H1 (cell line): ENCODE results near the gene MICA. TPM values are rescaled to one million over a fixed set of nuclear protein-coding genes. Genes with fewer than 3 reads are reported as not detected.

ENCODE experiments used
- CTCF ChIP-seq, 3 experiments: IDR thresholded peaks; 1 replicate in 2 of 3; 2 replicates in 1 of 3; pipeline versions ENCODE4 v1.5.1 to v1.6.1; 2011; ENCODE audit warnings: low read length in 3 of 3, mild to moderate bottlenecking in 3 of 3, inconsistent platforms in 2 of 3, low read depth in 1 of 3, moderate library complexity in 1 of 3; ENCODE audit not compliant: insufficient read depth in 1 of 3; ENCODE audit errors: control extremely low read depth in 1 of 3
- E2F6 ChIP-seq: IDR thresholded peaks from 2 replicates; pipeline ENCODE4 v1.6.1; 2012; ENCODE audit warnings: inconsistent platforms
- GTF2F1 ChIP-seq: IDR thresholded peaks from 2 replicates; pipeline ENCODE4 v1.6.1; 2012; ENCODE audit warnings: low read depth, low read length, improper control_type of control experiment, borderline replicate concordance
- HDAC2 ChIP-seq, 2 experiments: fragments of 300-600 bp in 1 of 2; sonication (generic) in 1 of 2; IDR thresholded peaks; 2 replicates each; pipeline ENCODE4 v1.6.1; 2011 to 2012; ENCODE audit warnings: low read depth in 2 of 2, low read length in 2 of 2, mild to moderate bottlenecking in 2 of 2, moderate library complexity in 2 of 2, borderline replicate concordance in 1 of 2, inconsistent platforms in 1 of 2
- KDM1A ChIP-seq: fragments of 200-600, 300-600 bp; sonication (generic); IDR thresholded peaks from 2 replicates; pipeline ENCODE4 v1.7.1; 2016; ENCODE audit warnings: mild to moderate bottlenecking, low read length, borderline replicate concordance
- MAX ChIP-seq: IDR thresholded peaks from 2 replicates; pipeline ENCODE4 v1.6.1; 2012; ENCODE audit warnings: inconsistent platforms
- POLR2A ChIP-seq, 2 experiments: IDR thresholded peaks; 1 replicate in 1 of 2; 2 replicates in 1 of 2; pipeline ENCODE4 v1.6.1; 2011; ENCODE audit warnings: low read depth in 2 of 2, low read length in 2 of 2, mild to moderate bottlenecking in 2 of 2; ENCODE audit errors: control extremely low read depth in 1 of 2
- POLR2AphosphoS5 ChIP-seq: IDR thresholded peaks from 2 replicates; pipeline ENCODE4 v1.6.1; 2011; ENCODE audit warnings: low read depth, low read length
- RAD21 ChIP-seq, 2 experiments: IDR thresholded peaks in 1 of 2; conservative IDR thresholded peaks in 1 of 2; 2 replicates each; pipeline ENCODE4 v1.6.1; 2011; ENCODE audit warnings: low read depth in 2 of 2, low read length in 2 of 2, improper control_type of control experiment in 1 of 2, inconsistent platforms in 1 of 2, mild to moderate bottlenecking in 1 of 2, moderate library complexity in 1 of 2
- RBBP5 ChIP-seq: IDR thresholded peaks from 2 replicates; pipeline ENCODE4 v1.7.1; 2012; ENCODE audit warnings: low read depth, mild to moderate bottlenecking, inconsistent platforms, low read length, moderate library complexity, borderline replicate concordance
- RXRA ChIP-seq: IDR thresholded peaks from 2 replicates; pipeline ENCODE4 v1.6.1; 2011; ENCODE audit warnings: low read depth, mild to moderate bottlenecking, low read length, moderate library complexity; ENCODE audit not compliant: insufficient read depth
- SIN3A ChIP-seq, 2 experiments: IDR thresholded peaks in 1 of 2; conservative IDR thresholded peaks in 1 of 2; 2 replicates each; pipeline ENCODE4 v1.6.1; 2011 to 2012; ENCODE audit warnings: low read length in 2 of 2, improper control_type of control experiment in 1 of 2, low read depth in 1 of 2, mild to moderate bottlenecking in 1 of 2
- TAF1 ChIP-seq: IDR thresholded peaks from 2 replicates; pipeline ENCODE4 v1.6.1; 2011; ENCODE audit warnings: mild to moderate bottlenecking, low read depth, low read length
- TAF7 ChIP-seq: optimal IDR thresholded peaks from 2 replicates; pipeline ENCODE3; 2011; ENCODE audit warnings: low read depth, mild to moderate bottlenecking, inconsistent platforms, low read length, moderate library complexity, borderline replicate concordance
- USF2 ChIP-seq: IDR thresholded peaks from 2 replicates; pipeline ENCODE4 v1.6.1; 2011; ENCODE audit warnings: low read length, improper control_type of control experiment
- polyA plus RNA-seq, 7 experiments: library from polyadenylated mRNA; depleted of rRNA in 3 of 7; stranded (reverse) in 5 of 7; unstranded in 2 of 7; fragments of >200 nt in 5 of 7; fragments of 200-250 nt in 2 of 7; gene quantifications; 1 replicate in 5 of 7; 2 replicates in 1 of 7; 4 replicates in 1 of 7; pipeline versions ENCODE4 v1.2.1 to v1.2.3, GENCODE V29; 2011 to 2013; ENCODE audit warnings: missing spikeins in 2 of 7, mixed read lengths in 2 of 7
- total RNA-seq: library from RNA; stranded (reverse); fragmentation: NEBNext Ultra II Directional; extraction: Animal tissue kit (Norgen Biotek cat#: 25700); gene quantifications from 2 replicates; pipeline ENCODE4 v1.2.1, GENCODE V29; 2021
- TF ChIP-seq, protein P1 (sequence below): IDR thresholded peaks from 2 replicates; pipeline ENCODE4 v1.6.1; 2011; ENCODE audit warnings: low read depth, mild to moderate bottlenecking, low read length; ENCODE audit not compliant: insufficient read depth

MICA gene
- total and polyA plus RNA-seq, 2 of the 8 experiments (the other 6 are each of a cell fraction or from before 2014, with no cell fraction given) = 12.5 to 16.3 TPM

GRCh38 chr6:31403283-31404060 lies at the start of gene MICA (continued):
- TF ChIP-seq POLR2AphosphoS5 (peak; percentile 70; the same call in 1 of the 2 replicates), RBBP5 (0 out of 2 replicates have a peak, but pooled peaks have one; percentile 78), GTF2F1 (no peak), RXRA (no peak), CTCF (IDR thresholded peaks at IDR 0.05; ENCODE audit: control extremely low read depth in 1 of 3, insufficient read depth in 1 of 3, low read depth in 1 of 3, low read length in 3 of 3) (0 out of 4 replicates have a peak, but pooled peaks of 1 of the 3 experiments have one; percentile 4), RAD21 (IDR thresholded peaks at IDR 0.05 in 1 of 2, conservative IDR thresholded peaks at IDR 0.05 in 1 of 2; ENCODE audit: low read depth in 2 of 2, low read length in 2 of 2) (no peak), USF2 (peak; percentile 49; the same call in 1 of the 2 replicates), HDAC2 (IDR thresholded peaks at IDR 0.05; ENCODE audit: borderline replicate concordance in 1 of 2, low read depth in 2 of 2, low read length in 2 of 2) (0 out of 4 replicates have a peak, but pooled peaks of 1 of the 2 experiments have one; percentile 23), TAF1 (peak; percentile 71; the same call in 1 of the 2 replicates), SIN3A (conservative IDR thresholded peaks at IDR 0.05 in 1 of 2, IDR thresholded peaks at IDR 0.05 in 1 of 2; ENCODE audit: low read depth in 1 of 2, low read length in 2 of 2) (no peak), E2F6 (peak; percentile 96), POLR2A (IDR thresholded peaks at IDR 0.05; ENCODE audit: control extremely low read depth in 1 of 2, low read depth in 2 of 2, low read length in 2 of 2) (peak in 1 of 2 experiments; percentile 80; a peak in 2 of 3 replicates), TAF7 (no peak), MAX (peak; percentile 93), KDM1A (no peak)
- TF ChIP-seq, protein P1, sequence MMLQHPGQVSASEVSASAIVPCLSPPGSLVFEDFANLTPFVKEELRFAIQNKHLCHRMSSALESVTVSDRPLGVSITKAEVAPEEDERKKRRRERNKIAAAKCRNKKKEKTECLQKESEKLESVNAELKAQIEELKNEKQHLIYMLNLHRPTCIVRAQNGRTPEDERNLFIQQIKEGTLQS = 0 out of 2 replicates have a peak, but pooled peaks have one; percentile 16
